ENCODE data around the gene GHR. TPM values are rescaled to one million over a fixed set of nuclear protein-coding genes. Genes with fewer than 3 reads are reported as not detected.
"Not testable (repeated sequence)": the region's sequence is repeated elsewhere in the genome, so short reads cannot be mapped to it uniquely, and the experiment has no call there.

Gene GHR
- total RNA-seq, 1 donor: 4.3 TPM

- no peak for TF ChIP-seq CTCF (IDR thresholded peaks at IDR 0.05; ENCODE audit: insufficient read depth, low read length)
- no peak for DNase-seq (ENCODE audit: low read depth)
Observed at GRCh38 chr5:42718591-42718990, 295.4 kb downstream of the GHR start.

GRCh38 chr5:42719034-42719433, 295.8 kb downstream of the GHR start:
- no peak for DNase-seq (ENCODE audit: low read depth)
- H3K4me3 ChIP-seq (ENCODE audit: low read depth, low read length): no peak overlapping the region
- TF ChIP-seq CTCF (IDR thresholded peaks at IDR 0.05; ENCODE audit: insufficient read depth, low read length): no peak

More at GRCh38 chr5:42718591-42718990, 295.4 kb downstream of the GHR start:
- H3K4me3 ChIP-seq (ENCODE audit: low read depth, low read length): no peak overlapping the region

GRCh38 chr5:42720251-42720650, 297.0 kb downstream of the GHR start:
- no peak overlapping the region for H3K4me3 ChIP-seq (ENCODE audit: low read depth, low read length)
- no peak for DNase-seq (ENCODE audit: low read depth)
- TF ChIP-seq CTCF (IDR thresholded peaks at IDR 0.05; ENCODE audit: insufficient read depth, low read length): no peak

- DNase-seq (ENCODE audit: low read depth): no peak
- TF ChIP-seq CTCF (IDR thresholded peaks at IDR 0.05; ENCODE audit: insufficient read depth, low read length): no peak
- no peak overlapping the region for H3K4me3 ChIP-seq (ENCODE audit: low read depth, low read length)
Observed at GRCh38 chr5:42721484-42721883, 298.2 kb downstream of the GHR start.

- not testable (repeated sequence) for H3K4me3 ChIP-seq (ENCODE audit: low read depth, low read length); DNase-seq (ENCODE audit: low read depth)
Observed at GRCh38 chr5:42734531-42735058, 311.4 kb downstream of the GHR start.

- TF ChIP-seq CTCF (IDR thresholded peaks at IDR 0.05; ENCODE audit: insufficient read depth, low read length): no peak
- H3K4me3 ChIP-seq (ENCODE audit: low read depth, low read length): no peak overlapping the region
- DNase-seq (ENCODE audit: low read depth): no peak
Observed at GRCh38 chr5:42740920-42741319, 317.7 kb downstream of the GHR start.

- DNase-seq (ENCODE audit: low read depth): peak; percentile 9
- H3K4me3 ChIP-seq (ENCODE audit: low read depth, low read length): no peak overlapping the region
- TF ChIP-seq CTCF (IDR thresholded peaks at IDR 0.05; ENCODE audit: insufficient read depth, low read length): peak; percentile 51
Observed at GRCh38 chr5:42745426-42745825, 322.2 kb downstream of the GHR start.

Measured in fibroblast of the aortic adventitia (primary cell).